ENCODE data around the gene BMPR1A.

DNA sequence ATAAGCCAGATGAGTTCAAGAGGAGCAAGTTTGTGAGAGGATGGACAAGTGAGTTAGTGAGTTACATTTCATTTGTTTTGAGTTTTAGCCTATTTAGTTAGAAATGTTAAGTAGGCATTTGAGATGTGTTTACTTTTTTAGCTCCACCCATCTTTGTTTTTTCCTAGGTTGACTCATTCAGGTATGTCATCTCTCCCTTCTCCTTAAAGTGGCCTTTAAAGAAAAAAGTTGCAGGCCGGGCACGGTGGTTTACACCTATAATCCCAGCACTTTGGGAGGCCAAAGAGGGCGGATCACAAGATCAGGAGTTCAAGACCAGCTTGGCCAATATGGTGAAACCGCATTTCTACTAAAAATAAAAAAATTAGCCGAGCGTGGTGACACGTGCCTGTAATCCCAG lies 71.2 kb downstream of the BMPR1A start:
- no peak for TF ChIP-seq POLR2A (IDR thresholded peaks at IDR 0.05)
- TF ChIP-seq, protein P1, sequence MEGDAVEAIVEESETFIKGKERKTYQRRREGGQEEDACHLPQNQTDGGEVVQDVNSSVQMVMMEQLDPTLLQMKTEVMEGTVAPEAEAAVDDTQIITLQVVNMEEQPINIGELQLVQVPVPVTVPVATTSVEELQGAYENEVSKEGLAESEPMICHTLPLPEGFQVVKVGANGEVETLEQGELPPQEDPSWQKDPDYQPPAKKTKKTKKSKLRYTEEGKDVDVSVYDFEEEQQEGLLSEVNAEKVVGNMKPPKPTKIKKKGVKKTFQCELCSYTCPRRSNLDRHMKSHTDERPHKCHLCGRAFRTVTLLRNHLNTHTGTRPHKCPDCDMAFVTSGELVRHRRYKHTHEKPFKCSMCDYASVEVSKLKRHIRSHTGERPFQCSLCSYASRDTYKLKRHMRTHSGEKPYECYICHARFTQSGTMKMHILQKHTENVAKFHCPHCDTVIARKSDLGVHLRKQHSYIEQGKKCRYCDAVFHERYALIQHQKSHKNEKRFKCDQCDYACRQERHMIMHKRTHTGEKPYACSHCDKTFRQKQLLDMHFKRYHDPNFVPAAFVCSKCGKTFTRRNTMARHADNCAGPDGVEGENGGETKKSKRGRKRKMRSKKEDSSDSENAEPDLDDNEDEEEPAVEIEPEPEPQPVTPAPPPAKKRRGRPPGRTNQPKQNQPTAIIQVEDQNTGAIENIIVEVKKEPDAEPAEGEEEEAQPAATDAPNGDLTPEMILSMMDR (IDR thresholded peaks at IDR 0.05) = no peak
